Central memory CD8-positive, alpha-beta T cell (primary cell): Measurements from ENCODE around the gene ST3GAL5.
"Not testable (repeated sequence)": the region's sequence is repeated elsewhere in the genome, so short reads cannot be mapped to it uniquely, and the experiment has no call there.

Experiments used
- ATAC-seq: fragments of 150-1000 bp; cut with Tn5 transposase; replicated peaks from 2 replicates; pipeline ENCODE4 v1.10.0; 2022; ENCODE audit warnings: mild to moderate bottlenecking, moderate FRiP score, moderate number of reproducible peaks; ENCODE audit not compliant: poor library complexity, severe bottlenecking; ENCODE audit errors: extremely low read depth
- DNase-seq, 2 donors: peaks; one replicate each; pipeline ENCODE4 v3.0.0; 2021; ENCODE audit warnings: low spot score in 2 of 2
- H3K27ac Mint-ChIP-seq: one replicate; pipeline ENCODE4 v1.8.0; 2022; ENCODE audit warnings: low read depth, mild to moderate bottlenecking, moderate library complexity, mixed read lengths
- H3K27me3 Mint-ChIP-seq: one replicate; pipeline ENCODE4 v1.8.0; 2022; ENCODE audit warnings: mixed read lengths
- H3K36me3 Mint-ChIP-seq: one replicate; pipeline ENCODE4 v1.8.0; 2022; ENCODE audit warnings: mild to moderate bottlenecking, moderate library complexity, mixed read lengths; ENCODE audit not compliant: insufficient read depth
- H3K4me1 Mint-ChIP-seq: one replicate; pipeline ENCODE4 v1.8.0; 2022; ENCODE audit warnings: mixed read lengths
- H3K4me3 Mint-ChIP-seq: one replicate; pipeline ENCODE4 v1.8.0; 2022; ENCODE audit warnings: mild to moderate bottlenecking, moderate library complexity, mixed read lengths
- H3K9me3 Mint-ChIP-seq: one replicate; pipeline ENCODE4 v1.8.0; 2022; ENCODE audit warnings: mixed read lengths

The ST3GAL5 gene

DNA sequence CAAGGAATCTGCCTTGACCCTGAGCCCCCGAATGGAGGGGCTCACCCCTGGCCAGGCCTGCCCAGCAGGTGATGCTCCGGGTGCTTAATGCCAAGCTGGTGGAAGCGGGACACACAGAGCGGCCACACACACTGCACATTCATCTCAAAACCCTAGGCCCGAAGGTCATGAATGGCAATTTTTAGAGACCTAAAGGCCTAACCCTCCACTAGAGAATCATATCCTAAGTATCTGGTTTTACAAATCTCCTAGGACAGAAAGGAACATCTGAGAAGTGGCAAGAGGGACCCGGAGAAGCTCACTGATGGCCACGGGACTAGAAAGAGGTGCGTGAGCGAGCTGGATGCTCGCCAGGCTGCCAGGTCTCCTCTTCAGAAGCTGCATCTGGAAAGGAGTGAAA, 38.3 kb downstream of the ST3GAL5 start:
- peak overlapping the region; percentile 98 for H3K27ac Mint-ChIP-seq
- ATAC-seq (no peak), DNase-seq (peak in 1 of 2 donors; percentile 2)
- peaks cover 34% of the 10 kb centered on the region for H3K36me3 Mint-ChIP-seq
- peak overlapping the region; percentile 82 for H3K4me3 Mint-ChIP-seq
- H3K27me3 Mint-ChIP-seq, result no peaks in the 10 kb centered on the region
- peaks cover 11% of the 10 kb centered on the region for H3K9me3 Mint-ChIP-seq
- H3K4me1 Mint-ChIP-seq, result peaks cover 69% of the 10 kb centered on the region

DNA sequence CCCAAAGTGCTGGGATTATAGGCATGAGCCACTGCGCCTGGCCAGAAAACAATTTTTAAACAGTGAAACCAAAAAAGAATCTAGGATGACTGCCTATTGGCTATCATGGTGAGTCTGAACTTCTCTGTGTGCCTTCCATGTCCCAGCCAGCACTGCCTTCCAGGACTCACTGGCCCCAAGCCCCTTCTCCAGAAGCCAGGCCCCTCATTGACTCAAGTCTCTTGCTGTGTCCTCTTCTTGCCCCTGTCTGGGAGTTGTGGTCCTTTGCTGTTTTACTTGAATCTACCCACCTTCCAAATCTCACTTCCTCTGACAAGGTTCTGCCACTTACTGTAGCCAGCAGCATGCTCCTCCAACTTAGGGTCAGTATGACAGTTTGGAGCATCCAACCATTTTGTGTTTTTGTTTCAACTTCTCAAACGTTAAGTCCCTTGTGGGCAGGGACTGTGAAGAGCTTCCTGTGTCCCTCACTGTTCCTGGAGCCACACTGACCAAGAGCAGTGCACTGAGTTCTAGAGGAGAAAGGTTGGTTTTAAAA, 41.7 kb downstream of the ST3GAL5 start:
- Mint-ChIP-seq H3K4me1 (peaks cover 37% of the 10 kb centered on the region), H3K27me3 (no peaks in the 10 kb centered on the region), H3K27ac (peak overlapping the region; percentile 57), H3K36me3 (peaks cover 38% of the 10 kb centered on the region), H3K4me3 (no peak overlapping the region), H3K9me3 (no peaks in the 10 kb centered on the region)
- DNase-seq (peak in 1 of 2 donors; percentile 9), ATAC-seq (no peak)

DNA sequence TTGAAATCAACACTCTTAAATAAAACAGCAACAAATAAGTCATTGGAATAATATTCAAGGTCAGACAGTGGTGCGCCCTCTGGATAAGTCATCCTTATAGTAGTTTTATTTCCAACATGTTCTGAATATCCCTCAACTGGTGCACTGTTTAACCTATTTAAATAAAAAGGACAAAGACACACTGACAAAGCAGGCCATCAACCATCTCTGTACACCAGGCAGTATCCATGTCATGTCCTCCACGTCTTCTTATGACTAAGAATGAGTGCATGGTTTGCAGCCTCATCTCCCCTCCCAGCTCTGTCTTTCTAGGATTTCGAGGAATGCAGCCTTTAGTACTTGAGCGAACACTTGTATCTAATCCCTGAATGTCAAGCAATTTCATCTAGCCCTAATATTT, 42.4 kb downstream of the ST3GAL5 start:
- DNase-seq (no peak), ATAC-seq (no peak)
- peaks cover 34% of the 10 kb centered on the region for H3K4me1 Mint-ChIP-seq
- no peaks in the 10 kb centered on the region for H3K27me3 Mint-ChIP-seq
- no peak overlapping the region for H3K4me3 Mint-ChIP-seq
- H3K27ac Mint-ChIP-seq, result peak overlapping the region; percentile 57
- H3K9me3 Mint-ChIP-seq, result no peaks in the 10 kb centered on the region
- H3K36me3 Mint-ChIP-seq, result peaks cover 36% of the 10 kb centered on the region

DNA sequence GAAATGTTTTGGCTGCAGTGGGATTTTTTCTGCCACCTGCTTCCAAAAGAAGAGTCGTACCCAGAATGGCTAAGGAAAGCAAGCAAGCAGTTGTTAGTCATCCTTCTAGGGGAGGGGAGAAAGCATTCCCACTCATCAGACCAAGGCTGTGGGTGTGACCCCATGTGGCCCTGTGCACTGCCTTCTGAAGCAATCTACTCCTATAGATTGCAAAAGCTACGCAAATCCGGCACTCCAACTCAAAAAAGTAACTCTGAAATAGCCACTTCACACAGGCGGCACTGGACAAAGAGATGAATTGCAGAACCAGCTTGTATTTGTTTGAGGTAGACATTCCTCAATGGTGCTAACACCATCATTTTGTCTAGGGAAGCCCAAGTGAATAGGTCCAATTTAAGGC, 44.3 kb downstream of the ST3GAL5 start:
- Mint-ChIP-seq H3K4me1 (peaks cover 19% of the 10 kb centered on the region), H3K4me3 (no peak overlapping the region), H3K27me3 (no peaks in the 10 kb centered on the region), H3K27ac (no peak overlapping the region), H3K36me3 (peaks cover 38% of the 10 kb centered on the region), H3K9me3 (no peaks in the 10 kb centered on the region)
- DNase-seq, result no peak
- ATAC-seq, result no peak

DNA sequence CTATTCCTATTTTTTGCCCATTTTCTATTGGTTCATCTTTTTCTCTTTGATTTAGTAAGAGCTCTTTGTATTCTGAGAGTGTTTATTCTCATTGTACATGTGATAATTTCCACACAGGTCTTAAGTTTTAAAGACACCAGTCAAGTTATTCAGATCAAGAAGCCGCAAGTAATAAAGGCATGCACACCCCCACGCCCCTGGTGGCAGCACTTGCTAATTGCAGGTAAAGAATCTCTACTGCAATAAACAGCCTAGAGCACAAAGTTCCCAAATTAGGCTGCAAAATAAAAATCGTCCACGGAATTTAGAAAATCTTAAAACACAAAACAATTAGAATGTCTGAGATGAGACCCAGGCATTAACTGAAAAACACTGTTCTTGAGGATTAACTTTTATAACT, 45.2 kb downstream of the ST3GAL5 start:
- Mint-ChIP-seq H3K27ac (no peak overlapping the region), H3K4me1 (peaks cover 18% of the 10 kb centered on the region), H3K36me3 (peaks cover 42% of the 10 kb centered on the region), H3K4me3 (no peak overlapping the region), H3K9me3 (no peaks in the 10 kb centered on the region), H3K27me3 (no peaks in the 10 kb centered on the region)
- ATAC-seq, result no peak
- no peak for DNase-seq

DNA sequence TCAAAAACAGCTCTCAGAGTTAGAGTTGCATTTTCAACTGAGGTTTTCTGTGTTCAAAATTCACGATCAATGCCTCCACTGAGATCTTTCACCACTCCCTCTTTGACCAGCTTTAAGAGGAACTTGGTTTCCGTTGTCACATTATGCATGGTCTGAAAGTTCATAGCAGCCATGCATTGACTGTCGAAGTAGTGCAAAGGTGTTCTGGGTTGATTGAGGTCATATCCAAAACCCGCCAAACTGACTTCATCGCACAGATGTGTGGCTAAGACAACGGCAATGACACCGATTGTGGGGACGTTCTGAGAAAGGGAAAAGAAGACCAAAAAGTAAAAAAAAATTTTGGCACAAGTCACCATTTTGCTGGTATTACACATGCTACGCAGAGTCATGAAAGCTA, 48.7 kb downstream of the ST3GAL5 start:
- Mint-ChIP-seq H3K27ac (no peak overlapping the region), H3K9me3 (no peaks in the 10 kb centered on the region), H3K4me3 (no peak overlapping the region), H3K36me3 (peaks cover 38% of the 10 kb centered on the region), H3K27me3 (no peaks in the 10 kb centered on the region), H3K4me1 (peaks cover 10% of the 10 kb centered on the region)
- DNase-seq, result no peak
- ATAC-seq, result no peak

DNA sequence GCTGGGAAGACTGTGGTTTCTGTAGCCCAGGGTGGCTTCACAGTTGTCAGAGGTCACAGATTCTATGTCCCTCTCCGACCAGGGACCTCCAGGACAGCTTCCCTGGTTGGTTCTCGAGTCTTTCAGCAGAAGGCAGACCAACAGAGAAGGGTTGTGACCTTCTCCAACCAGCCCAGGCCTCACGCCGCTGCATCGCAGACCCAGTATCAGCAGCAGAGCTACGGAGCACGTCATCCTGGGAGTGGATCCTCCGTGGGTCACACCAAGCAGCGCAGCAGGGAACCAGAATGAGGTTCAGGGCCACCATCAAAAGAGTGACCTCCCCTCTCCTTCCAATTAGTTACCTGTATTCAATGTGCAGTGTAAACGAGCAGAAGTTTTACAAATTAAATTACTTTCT, 49.3 kb downstream of the ST3GAL5 start:
- no peak for DNase-seq
- Mint-ChIP-seq H3K4me3 (no peak overlapping the region), H3K27me3 (no peaks in the 10 kb centered on the region), H3K27ac (no peak overlapping the region), H3K4me1 (peaks cover 10% of the 10 kb centered on the region), H3K9me3 (no peaks in the 10 kb centered on the region), H3K36me3 (peaks cover 35% of the 10 kb centered on the region)
- ATAC-seq, result no peak

DNA sequence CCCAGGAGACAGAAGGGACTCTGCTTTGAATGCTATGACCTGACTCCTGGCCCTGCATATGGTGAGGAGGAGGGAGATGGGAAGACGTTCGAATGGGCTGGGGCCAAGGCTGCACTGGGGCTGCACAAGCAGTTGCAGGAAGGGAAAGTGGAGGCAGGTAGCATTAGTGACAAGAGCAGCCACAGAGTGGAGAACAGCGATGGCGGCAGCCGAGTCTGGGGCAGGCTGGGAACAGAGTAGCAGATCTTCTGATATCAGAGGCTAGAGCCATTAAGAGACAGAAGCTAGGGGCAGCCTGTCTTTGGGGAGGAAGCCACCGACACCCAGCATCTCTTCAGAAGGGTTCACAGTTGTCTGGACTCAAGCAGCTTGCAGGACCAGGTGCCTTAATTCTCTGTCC, 50.1 kb downstream of the ST3GAL5 start:
- H3K36me3 Mint-ChIP-seq, result peaks cover 32% of the 10 kb centered on the region
- no peaks in the 10 kb centered on the region for H3K9me3 Mint-ChIP-seq
- H3K4me3 Mint-ChIP-seq, result no peak overlapping the region
- no peak for ATAC-seq
- H3K27ac Mint-ChIP-seq, result no peak overlapping the region
- H3K27me3 Mint-ChIP-seq, result no peaks in the 10 kb centered on the region
- H3K4me1 Mint-ChIP-seq, result peaks cover 10% of the 10 kb centered on the region
- no peak for DNase-seq

DNA sequence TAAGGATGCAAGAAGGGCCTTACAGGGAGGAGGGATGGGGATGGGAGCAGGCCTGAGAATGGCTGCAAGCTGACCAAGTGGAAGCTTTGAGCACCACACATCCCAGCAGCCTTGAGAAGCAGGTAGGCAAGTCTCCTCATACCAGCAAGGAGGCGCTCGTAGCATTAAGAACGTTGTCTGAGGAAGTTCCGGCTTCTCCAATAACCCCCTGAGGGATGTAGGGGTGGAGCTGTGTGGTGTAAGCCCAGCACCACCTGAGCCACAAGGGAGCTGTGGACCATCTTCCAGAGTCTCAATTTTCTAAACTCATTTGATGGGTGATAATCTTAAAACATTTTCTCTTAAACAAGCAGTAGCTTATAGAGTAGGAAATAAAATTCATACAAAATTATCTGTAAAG, 50.6 kb downstream of the ST3GAL5 start:
- ATAC-seq (no peak), DNase-seq (no peak)
- no peaks in the 10 kb centered on the region for H3K27me3 Mint-ChIP-seq
- peaks cover 13% of the 10 kb centered on the region for H3K4me1 Mint-ChIP-seq
- H3K36me3 Mint-ChIP-seq, result peaks cover 29% of the 10 kb centered on the region
- no peaks in the 10 kb centered on the region for H3K9me3 Mint-ChIP-seq
- no peak overlapping the region for H3K4me3 Mint-ChIP-seq
- no peak overlapping the region for H3K27ac Mint-ChIP-seq

DNA sequence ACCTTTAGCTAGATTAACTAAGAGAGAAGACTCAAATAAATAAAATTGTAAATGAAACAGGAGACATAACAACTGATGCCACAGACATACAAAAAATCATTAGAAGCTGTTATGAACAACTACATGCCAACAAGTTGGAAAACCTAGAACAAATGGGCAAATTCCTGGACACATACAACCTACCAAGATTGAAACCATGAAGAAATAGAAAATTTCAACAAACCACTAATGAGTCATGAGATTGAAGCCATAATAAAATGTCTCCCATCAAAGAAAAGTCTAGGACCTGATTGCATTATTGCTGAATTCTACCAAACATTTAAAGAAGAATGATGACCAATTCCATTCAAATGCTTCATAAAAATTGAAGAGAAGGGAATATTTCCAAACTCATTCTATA, 54.3 kb downstream of the ST3GAL5 start:
- Mint-ChIP-seq H3K4me3 (no peak overlapping the region), H3K36me3 (peaks cover 8% of the 10 kb centered on the region), H3K4me1 (peaks cover 9% of the 10 kb centered on the region), H3K9me3 (no peaks in the 10 kb centered on the region), H3K27me3 (no peaks in the 10 kb centered on the region), H3K27ac (no peak overlapping the region)
- no peak for DNase-seq
- ATAC-seq, result no peak

DNA sequence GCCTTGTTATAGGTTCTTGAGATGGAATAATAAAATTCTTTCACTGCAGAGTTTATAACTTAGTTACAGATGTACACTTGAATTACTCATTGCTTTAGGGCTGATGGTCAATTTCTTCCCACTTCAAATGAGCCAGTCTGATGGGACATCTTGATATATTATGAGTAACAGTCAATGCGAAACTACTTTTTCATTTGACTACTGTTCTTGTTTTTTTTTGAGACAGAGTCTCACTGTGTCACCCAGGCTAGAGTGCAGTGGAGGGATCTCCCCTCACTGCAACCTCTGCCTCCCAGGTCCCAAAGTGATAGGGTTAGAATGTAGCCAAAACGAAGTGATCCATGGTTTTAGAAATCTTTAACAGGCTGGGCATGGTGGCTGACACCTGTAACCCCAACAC, 57.1 kb downstream of the ST3GAL5 start:
- H3K27me3 Mint-ChIP-seq, result peaks cover 7% of the 10 kb centered on the region
- H3K36me3 Mint-ChIP-seq, result peaks cover 2% of the 10 kb centered on the region
- no peak overlapping the region for H3K4me3 Mint-ChIP-seq
- no peaks in the 10 kb centered on the region for H3K9me3 Mint-ChIP-seq
- DNase-seq, result no peak
- H3K27ac Mint-ChIP-seq, result no peak overlapping the region
- no peak for ATAC-seq
- peaks cover 21% of the 10 kb centered on the region for H3K4me1 Mint-ChIP-seq

DNA sequence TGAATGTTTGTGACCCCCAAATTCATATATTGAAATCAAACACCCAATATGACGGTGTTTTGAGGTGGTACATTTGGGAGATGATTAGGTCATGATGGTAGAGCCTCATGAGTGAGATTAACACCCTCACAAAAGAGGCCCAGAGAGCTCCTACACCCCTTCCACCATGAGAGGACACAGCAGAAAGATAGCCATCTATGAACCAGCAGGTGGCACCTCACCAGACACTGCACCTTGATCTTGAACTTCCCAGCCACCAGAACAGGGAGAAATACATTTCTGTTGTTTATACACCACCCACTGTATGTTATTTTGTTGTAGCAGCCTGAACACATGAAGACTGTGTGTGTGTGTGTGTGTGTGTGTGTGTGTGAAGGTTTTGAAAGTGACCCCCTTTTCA, 58.1 kb downstream of the ST3GAL5 start:
- Mint-ChIP-seq H3K27me3 (peaks cover 8% of the 10 kb centered on the region), H3K4me3 (no peak overlapping the region), H3K36me3 (peaks cover 4% of the 10 kb centered on the region), H3K27ac (no peak overlapping the region), H3K4me1 (peaks cover 21% of the 10 kb centered on the region), H3K9me3 (no peaks in the 10 kb centered on the region)
- DNase-seq (peak in 1 of 2 donors; percentile 12), ATAC-seq (peak; percentile 35)

DNA sequence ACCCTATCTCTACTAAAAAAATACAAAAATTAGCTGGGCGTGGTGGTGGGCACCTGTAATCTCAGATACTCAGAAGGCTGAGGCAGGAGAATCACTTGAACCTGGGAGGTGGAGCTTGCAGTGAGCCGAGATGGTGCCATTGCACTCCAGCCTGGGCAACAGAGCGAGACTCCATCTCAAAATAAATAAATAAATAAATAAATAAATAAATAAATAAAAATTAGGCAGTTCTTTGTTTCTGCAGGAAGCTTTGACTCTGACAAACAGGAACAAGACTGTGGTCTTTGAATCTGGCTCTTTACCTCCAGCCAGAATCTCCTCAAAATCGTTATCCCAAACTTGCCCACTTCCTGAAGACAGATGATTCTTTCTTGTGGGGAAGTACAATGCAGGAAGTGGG, 59.4 kb downstream of the ST3GAL5 start:
- H3K4me3 Mint-ChIP-seq, ATAC-seq, H3K9me3 Mint-ChIP-seq, H3K27ac Mint-ChIP-seq, H3K36me3 Mint-ChIP-seq, DNase-seq, H3K27me3 Mint-ChIP-seq: not testable (repeated sequence)
- peaks cover 21% of the 10 kb centered on the region for H3K4me1 Mint-ChIP-seq

DNA sequence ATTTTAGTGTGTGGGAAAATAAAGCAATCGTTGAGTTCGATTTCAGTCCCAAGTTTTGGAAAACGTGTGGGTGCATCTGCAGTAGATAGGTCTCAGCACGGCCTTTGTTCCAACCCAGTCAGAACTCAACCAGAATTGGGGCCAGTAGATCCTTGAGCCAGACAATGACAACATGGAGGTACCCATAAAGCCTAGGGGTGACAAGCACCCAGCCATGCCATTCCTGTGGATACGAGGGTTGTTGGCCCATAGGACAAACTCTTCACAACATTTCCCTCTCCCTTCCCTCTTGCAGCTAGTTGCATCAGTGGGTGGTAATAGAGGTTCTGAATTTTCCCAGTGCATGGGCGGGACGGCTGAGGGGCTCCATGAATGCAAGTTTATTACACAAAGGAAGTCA, 60.1 kb downstream of the ST3GAL5 start:
- no peaks in the 10 kb centered on the region for H3K9me3 Mint-ChIP-seq
- peaks cover 4% of the 10 kb centered on the region for H3K36me3 Mint-ChIP-seq
- ATAC-seq, result no peak
- H3K27ac Mint-ChIP-seq, result no peak overlapping the region
- DNase-seq, result no peak
- H3K27me3 Mint-ChIP-seq, result peaks cover 8% of the 10 kb centered on the region
- no peak overlapping the region for H3K4me3 Mint-ChIP-seq
- H3K4me1 Mint-ChIP-seq, result peaks cover 21% of the 10 kb centered on the region
